Type B pancreatic cell (in vitro differentiated cells): Measurements from ENCODE around the gene FAF1. TPM values are rescaled to one million over a fixed set of nuclear protein-coding genes. Genes with fewer than 3 reads are reported as not detected.

Experiments used
- DNase-seq: peaks from one replicate; pipeline ENCODE4 v3.0.0; 2021; ENCODE audit warnings: mixed read lengths; ENCODE audit not compliant: unreplicated experiment; ENCODE audit errors: extremely low spot score
- H3K27ac Mint-ChIP-seq: 2 replicates; pipeline ENCODE4 v1.8.0; 2021; ENCODE audit warnings: mild to moderate bottlenecking, mixed read lengths
- H3K27me3 Mint-ChIP-seq: 2 replicates; pipeline ENCODE4 v1.8.0; 2021; ENCODE audit warnings: mixed read lengths
- H3K36me3 Mint-ChIP-seq: 2 replicates; pipeline ENCODE4 v1.8.0; 2021; ENCODE audit warnings: mixed read lengths
- H3K4me1 Mint-ChIP-seq: one replicate; pipeline ENCODE4 v1.8.0; 2021; ENCODE audit warnings: mixed read lengths; ENCODE audit not compliant: unreplicated experiment
- H3K4me3 Mint-ChIP-seq: 2 replicates; pipeline ENCODE4 v1.8.0; 2021; ENCODE audit warnings: mild to moderate bottlenecking, mixed read lengths
- H3K9me3 Mint-ChIP-seq: 2 replicates; pipeline ENCODE4 v1.8.0; 2021; ENCODE audit warnings: mixed read lengths
- CTCF ChIP-seq: fragments of 200-600 bp; sonication (generic); conservative IDR thresholded peaks from 2 replicates; pipeline ENCODE4 v1.5.0; 2021; ENCODE audit warnings: antibody characterized with exemption, mild to moderate bottlenecking
- total RNA-seq: library from RNA; stranded (reverse); gene quantifications from 2 replicates; pipeline ENCODE4 v1.2.1, GENCODE V29; 2021; ENCODE audit warnings: low replicate concordance

The FAF1 gene
- total RNA-seq, 1 donor from 2014 or later: 49.9 TPM

GRCh38 chr1:50430010-50430405 is 530.1 kb downstream of the FAF1 start:
- no peak for DNase-seq
- Mint-ChIP-seq H3K27me3 (peaks cover 96% of the 10 kb centered on the region), H3K4me1 (peaks cover 7% of the 10 kb centered on the region), H3K4me3 (peak overlapping the region; percentile 54), H3K36me3 (no peaks in the 10 kb centered on the region), H3K27ac (no peak overlapping the region), H3K9me3 (no peaks in the 10 kb centered on the region)
- TF ChIP-seq CTCF: no peak

DNA sequence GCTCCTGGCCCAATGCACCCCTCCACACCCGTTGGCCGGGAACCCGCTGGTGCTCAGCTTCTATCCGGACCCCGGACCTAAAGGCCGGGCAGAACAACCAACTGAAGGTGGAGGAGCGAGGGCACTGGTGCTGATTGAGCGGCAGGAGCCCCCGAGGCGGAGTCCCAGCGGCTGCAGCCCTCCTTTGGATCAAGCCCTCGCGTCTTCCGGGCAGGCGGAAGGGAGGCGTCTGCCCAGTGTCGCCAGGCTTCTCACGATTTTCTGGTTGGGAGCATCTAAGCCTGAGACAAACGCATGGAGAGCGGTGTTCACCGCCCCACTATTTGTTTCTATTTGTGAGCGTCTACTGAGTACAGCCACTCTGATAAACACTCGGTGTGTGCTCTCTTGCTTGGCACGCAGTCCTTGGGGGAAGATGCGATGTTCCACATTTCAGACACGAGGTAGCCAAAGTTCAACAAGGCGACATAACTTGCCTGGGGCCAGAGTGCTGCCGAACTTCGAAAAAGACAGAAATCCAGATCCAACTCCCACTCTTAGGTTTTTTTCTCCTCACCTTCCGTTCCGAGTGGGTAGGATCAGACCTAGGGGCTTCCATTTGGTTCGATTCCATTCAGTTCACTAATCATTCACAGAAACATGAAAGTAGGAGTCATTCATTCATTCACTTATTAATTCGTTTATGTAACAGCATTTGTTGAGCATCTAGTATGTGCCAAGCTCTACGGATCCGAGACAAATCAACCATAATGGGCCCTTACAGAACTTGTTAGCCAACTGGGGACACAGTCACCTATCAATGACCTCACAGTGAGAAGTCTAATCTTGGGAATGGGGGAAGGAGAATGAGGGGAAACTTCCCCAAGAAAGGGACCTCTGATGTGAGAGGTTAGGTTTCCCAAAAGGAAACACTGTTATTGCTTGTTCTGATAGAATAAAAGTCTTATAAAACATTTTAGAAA is 532.0 kb downstream of the FAF1 start:
- Mint-ChIP-seq H3K36me3 (no peaks in the 10 kb centered on the region), H3K4me3 (peak overlapping the region; percentile 73), H3K4me1 (peaks cover 22% of the 10 kb centered on the region), H3K9me3 (no peaks in the 10 kb centered on the region), H3K27ac (no peak overlapping the region), H3K27me3 (peaks cover 100% of the 10 kb centered on the region)
- TF ChIP-seq CTCF: no peak
- DNase-seq: peak; percentile 64

- H3K9me3 Mint-ChIP-seq: no peaks in the 10 kb centered on the region
- no peaks in the 10 kb centered on the region for H3K36me3 Mint-ChIP-seq
- DNase-seq: no peak
- TF ChIP-seq CTCF: no peak
- H3K4me3 Mint-ChIP-seq: peak overlapping the region; percentile 73
- H3K27ac Mint-ChIP-seq: no peak overlapping the region
- peaks cover 24% of the 10 kb centered on the region for H3K4me1 Mint-ChIP-seq
- H3K27me3 Mint-ChIP-seq: peaks cover 100% of the 10 kb centered on the region
Measured at GRCh38 chr1:50427086-50427817, 532.8 kb downstream of the FAF1 start.

DNA sequence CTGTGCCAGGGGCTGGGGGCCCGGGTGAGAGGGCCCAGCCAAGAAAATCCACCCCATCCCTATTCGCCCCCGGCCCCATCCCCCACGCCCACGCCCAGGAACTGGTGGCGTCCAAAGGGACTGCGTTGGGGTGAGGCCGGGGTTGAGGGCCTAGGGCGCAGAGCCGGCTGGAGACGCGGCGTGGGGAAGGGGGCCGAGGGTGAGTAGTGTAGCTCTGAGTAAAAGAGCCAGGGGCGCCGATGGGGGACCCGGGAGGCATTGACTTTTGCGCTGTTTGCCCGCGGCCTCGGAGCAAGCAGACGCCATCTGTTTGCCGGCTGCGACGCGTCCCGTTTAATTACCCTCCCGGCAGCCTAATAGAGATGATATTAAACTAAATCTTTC is 533.4 kb downstream of the FAF1 start:
- Mint-ChIP-seq H3K4me3 (no peak overlapping the region), H3K27me3 (peaks cover 100% of the 10 kb centered on the region), H3K27ac (no peak overlapping the region), H3K4me1 (peaks cover 28% of the 10 kb centered on the region), H3K9me3 (no peaks in the 10 kb centered on the region), H3K36me3 (no peaks in the 10 kb centered on the region)
- no peak for DNase-seq
- TF ChIP-seq CTCF: no peak

- TF ChIP-seq CTCF: no peak
- DNase-seq: no peak
- H3K9me3 Mint-ChIP-seq: no peaks in the 10 kb centered on the region
- H3K4me1 Mint-ChIP-seq: peaks cover 28% of the 10 kb centered on the region
- peaks cover 99% of the 10 kb centered on the region for H3K27me3 Mint-ChIP-seq
- H3K27ac Mint-ChIP-seq: peak overlapping the region; percentile 23
- H3K36me3 Mint-ChIP-seq: no peaks in the 10 kb centered on the region
- no peak overlapping the region for H3K4me3 Mint-ChIP-seq
Measured at GRCh38 chr1:50426108-50426700, 533.9 kb downstream of the FAF1 start.
